TTC549 (cell line): ENCODE data around the gene CDH22.

Experiments
- FAIRE-seq: peaks from 2 replicates; lab custom pipeline; 2012; peaks lifted over from hg19 to GRCh38; lab: Jason Lieb, UNC

The CDH22 gene

GRCh38 chr20:46240065-46240464 lies 68.2 kb downstream of the CDH22 start:
- no peak for FAIRE-seq

GRCh38 chr20:46237736-46238135 lies 70.6 kb downstream of the CDH22 start:
- FAIRE-seq, result no peak

- FAIRE-seq, result no peak
Observed at GRCh38 chr20:46237227-46237626, 71.1 kb downstream of the CDH22 start.

- FAIRE-seq, result no peak
Observed at GRCh38 chr20:46235077-46235476, 73.2 kb downstream of the CDH22 start.

GRCh38 chr20:46233701-46234100 lies 74.6 kb downstream of the CDH22 start:
- FAIRE-seq, result no peak

GRCh38 chr20:46232539-46232938 lies 75.8 kb downstream of the CDH22 start:
- no peak for FAIRE-seq

- FAIRE-seq, result no peak
Observed at GRCh38 chr20:46230801-46231282, 77.5 kb downstream of the CDH22 start.

GRCh38 chr20:46230106-46230491 lies 78.2 kb downstream of the CDH22 start:
- no peak for FAIRE-seq

GRCh38 chr20:46229478-46230105 lies 78.7 kb downstream of the CDH22 start:
- no peak for FAIRE-seq

GRCh38 chr20:46228670-46229069 lies 79.6 kb downstream of the CDH22 start:
- no peak for FAIRE-seq

- FAIRE-seq, result no peak
Observed at GRCh38 chr20:46227272-46227767, 81.0 kb downstream of the CDH22 start.

- FAIRE-seq, result no peak
Observed at GRCh38 chr20:46226602-46227001, 81.7 kb downstream of the CDH22 start.

- no peak for FAIRE-seq
Observed at GRCh38 chr20:46222521-46223007, 85.7 kb downstream of the CDH22 start.

- FAIRE-seq, result no peak
Observed at GRCh38 chr20:46221256-46221833, 87.0 kb downstream of the CDH22 start.

- FAIRE-seq, result no peak
Observed at GRCh38 chr20:46220455-46221207, 87.7 kb downstream of the CDH22 start.

- FAIRE-seq, result no peak
Observed at GRCh38 chr20:46219920-46220319, 88.4 kb downstream of the CDH22 start.

- FAIRE-seq, result no peak
Observed at GRCh38 chr20:46219190-46219589, 89.1 kb downstream of the CDH22 start.

- no peak for FAIRE-seq
Observed at GRCh38 chr20:46218656-46219055, 89.6 kb downstream of the CDH22 start.

GRCh38 chr20:46217583-46217982 lies 90.7 kb downstream of the CDH22 start:
- no peak for FAIRE-seq

GRCh38 chr20:46216770-46217464 lies 91.4 kb downstream of the CDH22 start:
- FAIRE-seq, result no peak

GRCh38 chr20:46215913-46216707 lies 92.2 kb downstream of the CDH22 start:
- FAIRE-seq, result no peak
